Heart left ventricle (tissue), 16 donors: Measurements from ENCODE around the gene LZTS3. TPM values are rescaled to one million over a fixed set of nuclear protein-coding genes. Genes with fewer than 3 reads are reported as not detected.

Experiments
- ATAC-seq, 4 donors: fragments of 200-7000 bp; cut with Tn5 transposase; one replicate each; pipeline ENCODE4 v1.9.1; 2020 to 2022; ENCODE audit warnings: moderate library complexity in 4 of 4, mild to moderate bottlenecking in 3 of 4, moderate number of reproducible peaks in 1 of 4
- DNase-seq, 5 donors: peaks; one replicate each; pipeline ENCODE4 v3.0.0-alpha.2; 2020
- H3K27ac ChIP-seq, 12 donors: fragments of 200-600 bp; sonication (generic) in 4 of 12; one replicate each; pipeline versions ENCODE4 v1.5.0 to v1.8.0; 2016 to 2022; ENCODE audit warnings: mild to moderate bottlenecking in 2 of 12
- H3K27me3 ChIP-seq, 9 donors: fragments of 200-600 bp; sonication (generic) in 2 of 9; one replicate each; pipeline versions ENCODE4 v1.5.1 to v1.8.0; 2016 to 2022; ENCODE audit warnings: mild to moderate bottlenecking in 3 of 9
- H3K36me3 ChIP-seq, 9 donors: fragments of 200-600 bp; sonication (generic) in 2 of 9; one replicate each; pipeline versions ENCODE4 v1.5.0 to v1.8.0; 2018 to 2022; ENCODE audit warnings: mild to moderate bottlenecking in 2 of 9
- H3K4me1 ChIP-seq, 12 donors: fragments of 200-600 bp; sonication (generic) in 4 of 12; one replicate each; pipeline versions ENCODE4 v1.5.0 to v1.8.0; 2016 to 2022; ENCODE audit warnings: mild to moderate bottlenecking in 3 of 12
- H3K4me3 ChIP-seq, 12 donors: fragments of 200-600 bp; sonication (generic) in 4 of 12; one replicate each; pipeline versions ENCODE4 v1.5.0 to v1.8.0; 2017 to 2022; ENCODE audit warnings: mild to moderate bottlenecking in 9 of 12, moderate library complexity in 4 of 12
- H3K9me3 ChIP-seq, 12 donors: fragments of 200-600 bp; sonication (generic) in 4 of 12; one replicate each; pipeline versions ENCODE4 v1.5.0 to v1.8.0; 2016 to 2022; ENCODE audit warnings: mild to moderate bottlenecking in 1 of 12
- POLR2A ChIP-seq, 2 donors: fragments of 450-650 bp; IDR thresholded peaks; one replicate each; pipeline ENCODE4 v1.6.1; 2017; ENCODE audit warnings: antibody characterized with exemption in 2 of 2, mild to moderate bottlenecking in 2 of 2, moderate library complexity in 2 of 2
- WGBS, 4 donors: extraction: QIAGEN DNeasy Blood & Tissue Kit in 2 of 4; methylation state at CpG; one replicate each; pipeline versions ENCODE4 v1.1.5 to v1.1.7; 2013 to 2018; 5-methylcytosine and 5-hydroxymethylcytosine counted together
- intact Hi-C, 10 donors: fragments of 100-400 bp; cut with DNase I; formaldehyde crosslinking; loops; one replicate each; pipeline versions ENCODE4 v1.11.1 to v1.14.2; 2022
- polyA plus RNA-seq, 2 donors: library from polyadenylated mRNA; stranded (reverse); fragments of 200-250 nt; gene quantifications; one replicate each; pipeline ENCODE4 v1.2.3, GENCODE V29; 2013
- total RNA-seq, 9 donors: library from RNA; depleted of rRNA in 2 of 9; stranded (reverse); fragments of >200 nt in 2 of 9; fragmentation: NEBNext Ultra II Directional in 3 of 9; extraction: Animal tissue kit (Norgen Biotek cat#: 25700) in 3 of 9; gene quantifications; one replicate each; pipeline versions ENCODE4 v1.1.0 to v1.2.4, GENCODE V29; 2016 to 2023
- TF ChIP-seq, protein P1 (sequence below), 12 donors: fragments of 200-600 bp; sonication (generic) in 4 of 12; IDR thresholded peaks; one replicate each; pipeline versions ENCODE4 v1.5.0 to v1.8.0; 2018 to 2022; ENCODE audit warnings: antibody characterized with exemption in 12 of 12, mild to moderate bottlenecking in 5 of 12
- donor health status: ischemic (EF 13 %, LVEDD 7.1; RV severe dilation, severe dysfunction).
- donor health status: healthy with polysubstance abuse.
- donor health status: DM: no; HTN: yes; CAD: no.
- donor health status: DM: no; HTN: no; CAD: no.
- donor health status: ischemic (EF 25% LVEDD 6.9; RV normal size, moderate dysfunction).
- donor health status: ischemic (EF 25% LVEDD 5.7; RV mildly dilated, moderate dysfunction).
- donor health status: healthy.
- donor health status: DM: yes; HTN: yes; CAD: no.
- donor health status: ischemic (EF 35%, LVEDD 5.7; RV mildly dilated, moderate dysfunction).
- donor health status: nonischemic (EF 11% LVEDD 7.7; RV severe dilation, severe dysfunction).
- donor health status: DM: yes; HTN: yes; CAD: no.
- donor health status: PGD.
- donor health status: ischemic (EF 29% LVEDD 5.4; RV normal size, mild dysfunction).
- donor health status: nonischemic (EF 23%, LVEDD 6.1; RV moderate dilation, normal function).

The LZTS3 gene
- total and polyA plus RNA-seq, 11 donors: 6.8 to 28.4 (median 13.1) TPM

DNA sequence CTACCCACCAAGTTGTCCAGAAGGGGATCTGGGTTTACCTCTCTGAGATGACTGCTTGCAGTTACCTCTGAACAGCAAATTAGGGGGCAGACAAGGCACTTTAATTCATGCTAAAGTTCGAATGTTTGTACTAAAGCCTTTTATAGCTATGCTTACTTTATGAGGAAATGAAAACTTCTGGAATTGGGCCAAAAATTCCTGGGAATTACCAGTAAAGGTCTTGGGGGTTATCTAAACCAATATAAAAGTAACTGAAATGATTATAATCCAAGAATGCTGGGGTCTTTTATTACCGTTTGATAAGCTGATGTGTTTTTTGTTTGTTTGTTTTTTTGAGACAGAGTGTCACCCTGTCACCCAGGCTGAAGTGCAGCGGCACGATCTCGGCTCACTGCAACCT is 7.9 kb upstream of the LZTS3 start:
- WGBS, 4 donors: 75 to 89% (median 76%) methylated on average over 5 of the region's 5 CpGs
- Histone ChIP-seq H3K27ac (no peak overlapping the region), H3K9me3 (no peaks in the 10 kb centered on the region), H3K27me3 (no peaks in the 10 kb centered on the region), H3K4me3 (no peak overlapping the region), H3K4me1 (no peaks in the 10 kb centered on the region), H3K36me3 (peaks cover 0 to 2% (median 0%) of the 10 kb centered on the region in 9 donors)
- DNase-seq: no peak
- no peak for ATAC-seq
- intact Hi-C loops: no loop called here
- TF ChIP-seq, protein P1, sequence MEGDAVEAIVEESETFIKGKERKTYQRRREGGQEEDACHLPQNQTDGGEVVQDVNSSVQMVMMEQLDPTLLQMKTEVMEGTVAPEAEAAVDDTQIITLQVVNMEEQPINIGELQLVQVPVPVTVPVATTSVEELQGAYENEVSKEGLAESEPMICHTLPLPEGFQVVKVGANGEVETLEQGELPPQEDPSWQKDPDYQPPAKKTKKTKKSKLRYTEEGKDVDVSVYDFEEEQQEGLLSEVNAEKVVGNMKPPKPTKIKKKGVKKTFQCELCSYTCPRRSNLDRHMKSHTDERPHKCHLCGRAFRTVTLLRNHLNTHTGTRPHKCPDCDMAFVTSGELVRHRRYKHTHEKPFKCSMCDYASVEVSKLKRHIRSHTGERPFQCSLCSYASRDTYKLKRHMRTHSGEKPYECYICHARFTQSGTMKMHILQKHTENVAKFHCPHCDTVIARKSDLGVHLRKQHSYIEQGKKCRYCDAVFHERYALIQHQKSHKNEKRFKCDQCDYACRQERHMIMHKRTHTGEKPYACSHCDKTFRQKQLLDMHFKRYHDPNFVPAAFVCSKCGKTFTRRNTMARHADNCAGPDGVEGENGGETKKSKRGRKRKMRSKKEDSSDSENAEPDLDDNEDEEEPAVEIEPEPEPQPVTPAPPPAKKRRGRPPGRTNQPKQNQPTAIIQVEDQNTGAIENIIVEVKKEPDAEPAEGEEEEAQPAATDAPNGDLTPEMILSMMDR (IDR thresholded peaks at IDR 0.05): no peak
- no peak for TF ChIP-seq POLR2A (IDR thresholded peaks at IDR 0.05)

DNA sequence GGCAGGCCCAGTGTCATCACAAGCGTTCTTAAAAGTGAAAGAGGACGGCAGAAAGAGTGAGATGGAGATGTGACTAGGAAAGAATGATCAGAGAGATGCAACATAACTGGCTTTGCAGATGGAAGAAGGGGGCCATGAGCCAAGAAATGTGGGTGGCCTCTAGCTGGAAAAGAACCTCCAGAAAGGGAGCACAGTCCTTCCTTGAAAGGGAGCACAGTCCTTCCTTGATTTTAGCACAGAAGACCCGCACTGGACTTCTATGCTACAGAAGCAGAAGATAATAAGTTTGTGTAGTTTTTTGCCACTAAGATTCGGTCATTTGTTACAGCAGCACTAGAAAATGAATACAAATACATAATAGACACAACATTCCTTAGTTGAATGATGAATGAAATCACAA is 7.0 kb upstream of the LZTS3 start:
- DNase-seq (no peak), ATAC-seq (no peak)
- Histone ChIP-seq H3K4me1 (peaks cover 0 to under 1% (median 0%) of the 10 kb centered on the region in 12 donors), H3K27ac (no peak overlapping the region), H3K4me3 (no peak overlapping the region), H3K36me3 (peaks cover 0 to 2% (median 0%) of the 10 kb centered on the region in 9 donors), H3K27me3 (no peaks in the 10 kb centered on the region), H3K9me3 (no peaks in the 10 kb centered on the region)
- TF ChIP-seq POLR2A (IDR thresholded peaks at IDR 0.05): no peak
- TF ChIP-seq, protein P1 (IDR thresholded peaks at IDR 0.05): no peak
- 72 to 83% (median 80%) methylated on average over 4 of the region's 4 CpGs for WGBS, 4 donors
- intact Hi-C loops: no loop called here

DNA sequence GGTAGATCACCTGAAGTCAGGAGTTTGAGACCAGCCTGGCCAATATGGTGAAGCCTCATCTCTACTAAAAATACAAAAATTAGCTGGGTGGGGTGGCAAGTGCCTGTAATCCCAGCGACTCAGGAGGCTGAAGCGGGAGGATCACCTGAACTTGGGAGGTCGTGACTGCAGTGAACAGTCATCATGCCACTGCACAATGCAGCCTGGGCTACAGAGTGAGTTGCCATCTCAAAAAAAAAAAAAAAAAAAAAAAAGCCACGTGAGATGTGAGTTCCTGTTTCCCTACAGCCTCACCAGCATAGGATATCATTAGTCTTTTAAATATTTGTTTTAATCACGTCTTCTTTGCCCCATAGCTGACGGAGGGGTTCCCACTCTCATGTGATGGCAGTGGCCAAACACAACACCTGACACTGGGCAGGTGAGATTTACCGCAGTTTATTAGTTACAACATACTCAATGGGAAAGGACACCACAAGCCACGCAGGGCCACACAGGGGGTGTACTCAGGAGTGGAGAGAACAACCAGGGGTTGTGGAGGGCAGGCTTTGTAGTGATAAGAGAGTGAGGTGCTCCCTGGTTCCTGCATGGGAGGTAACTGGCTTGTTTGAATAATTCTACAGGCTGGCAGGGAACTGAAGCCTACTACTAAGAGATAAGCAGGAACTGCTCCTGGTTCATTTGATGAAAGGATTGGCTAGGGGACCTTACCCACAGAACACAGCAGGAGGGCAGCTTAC is 4.6 kb upstream of the LZTS3 start:
- no peak for ATAC-seq
- TF ChIP-seq, protein P1 (IDR thresholded peaks at IDR 0.05): no peak
- no peak for TF ChIP-seq POLR2A (IDR thresholded peaks at IDR 0.05)
- no peaks in the 10 kb centered on the region for H3K9me3 ChIP-seq
- H3K4me1 ChIP-seq: peaks cover 0 to 16% (median 8%) of the 10 kb centered on the region in 12 donors
- no peak overlapping the region for H3K27ac ChIP-seq
- H3K4me3 ChIP-seq: no peak overlapping the region
- intact Hi-C loops: no loop called here
- no peak for DNase-seq
- WGBS, 4 donors: 77 to 81% (median 80%) methylated on average over 8 of the region's 8 CpGs
- peaks cover 0 to 9% (median 0%) of the 10 kb centered on the region in 9 donors for H3K27me3 ChIP-seq
- no peaks in the 10 kb centered on the region for H3K36me3 ChIP-seq

DNA sequence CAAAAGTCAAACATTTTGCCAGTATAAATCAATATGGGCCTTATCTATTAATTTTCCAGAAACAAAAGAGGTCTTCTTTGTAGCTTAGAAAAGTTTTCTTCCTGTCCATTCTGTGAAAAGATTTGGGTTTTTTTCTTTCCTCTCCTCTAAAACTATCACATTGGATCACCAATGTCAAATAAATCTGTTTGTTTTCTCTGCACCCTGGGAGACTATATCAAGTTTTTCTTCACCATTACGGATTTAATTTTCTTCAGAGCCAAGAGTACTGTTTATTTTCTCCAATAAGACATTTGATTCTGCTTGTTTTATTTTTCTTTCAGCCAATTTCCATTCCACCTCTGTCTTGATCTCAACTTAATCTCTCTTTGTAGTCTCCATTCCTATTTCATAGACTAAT is 1.9 kb upstream of the LZTS3 start:
- H3K4me1 ChIP-seq: peaks cover 0 to 23% (median 13%) of the 10 kb centered on the region in 12 donors
- H3K36me3 ChIP-seq: no peaks in the 10 kb centered on the region
- ATAC-seq: no peak
- intact Hi-C loops: no loop called here
- peak overlapping the region in 3 of 12 donors; percentile 74 to 90 (median 81) for H3K4me3 ChIP-seq
- no peaks in the 10 kb centered on the region for H3K9me3 ChIP-seq
- peaks cover 0 to 16% (median 0%) of the 10 kb centered on the region in 9 donors for H3K27me3 ChIP-seq
- DNase-seq: no peak
- 21 to 38% (median 31%) methylated on average over 1 of the region's 1 CpG for WGBS, 4 donors
- no peak for TF ChIP-seq POLR2A (IDR thresholded peaks at IDR 0.05)
- TF ChIP-seq, protein P1 (IDR thresholded peaks at IDR 0.05): no peak
- no peak overlapping the region for H3K27ac ChIP-seq
